Dermis lymphatic vessel endothelial cell (primary cell): ENCODE results near the gene DNAJC9. TPM values are rescaled to one million over a fixed set of nuclear protein-coding genes. Genes with fewer than 3 reads are reported as not detected.

Experiments used
- total RNA-seq: library from RNA; depleted of rRNA; stranded (reverse); fragments of >200 nt; gene quantifications from 2 replicates; pipeline ENCODE4 v1.2.1, GENCODE V29; 2014

The DNAJC9 gene, protein sequence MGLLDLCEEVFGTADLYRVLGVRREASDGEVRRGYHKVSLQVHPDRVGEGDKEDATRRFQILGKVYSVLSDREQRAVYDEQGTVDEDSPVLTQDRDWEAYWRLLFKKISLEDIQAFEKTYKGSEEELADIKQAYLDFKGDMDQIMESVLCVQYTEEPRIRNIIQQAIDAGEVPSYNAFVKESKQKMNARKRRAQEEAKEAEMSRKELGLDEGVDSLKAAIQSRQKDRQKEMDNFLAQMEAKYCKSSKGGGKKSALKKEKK
- 18.4 and 19.3 TPM in 2 replicates for total RNA-seq

DNA sequence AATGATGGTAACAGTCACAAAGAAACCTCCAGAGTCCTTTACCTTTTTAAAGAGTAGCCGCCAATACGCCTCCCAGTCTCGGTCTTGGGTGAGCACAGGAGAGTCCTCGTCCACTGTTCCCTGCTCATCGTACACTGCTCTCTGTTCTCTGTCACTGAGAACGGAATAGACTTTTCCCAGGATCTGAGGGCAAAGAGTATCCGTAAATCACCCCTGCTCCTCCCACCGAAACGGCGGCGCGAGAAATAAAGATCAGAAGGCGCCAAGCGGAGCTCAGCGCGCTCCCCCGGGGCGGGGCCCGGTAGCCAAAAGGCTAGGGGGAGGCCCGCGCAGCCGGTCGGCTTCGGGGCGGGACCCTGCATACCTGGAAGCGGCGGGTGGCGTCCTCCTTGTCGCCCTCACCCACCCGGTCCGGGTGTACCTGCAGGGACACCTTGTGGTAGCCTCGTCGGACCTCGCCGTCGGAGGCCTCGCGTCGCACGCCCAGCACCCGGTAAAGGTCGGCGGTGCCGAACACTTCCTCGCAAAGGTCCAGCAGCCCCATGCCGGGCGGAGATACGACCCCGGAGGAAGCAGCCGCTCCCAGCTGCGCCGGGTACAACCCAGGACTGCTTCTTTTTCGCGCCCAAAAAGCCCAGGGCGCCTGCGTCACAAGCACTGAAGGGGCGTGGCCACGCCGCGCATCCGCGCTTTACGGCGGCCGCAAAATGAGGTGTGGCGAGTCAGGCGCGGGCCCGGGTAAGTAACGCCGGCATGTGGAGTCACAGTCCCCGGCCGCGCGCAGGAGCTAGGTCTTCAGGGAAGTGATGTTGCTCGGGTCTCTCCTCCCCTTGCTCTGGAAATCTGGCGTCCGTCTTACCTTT is at the start of gene DNAJC9:
Gene DNAJC9 (minus strand): TSS at position 610 of the 863 bp plus-strand sequence. CDS start 66 bp downstream, at position 544.

DNA sequence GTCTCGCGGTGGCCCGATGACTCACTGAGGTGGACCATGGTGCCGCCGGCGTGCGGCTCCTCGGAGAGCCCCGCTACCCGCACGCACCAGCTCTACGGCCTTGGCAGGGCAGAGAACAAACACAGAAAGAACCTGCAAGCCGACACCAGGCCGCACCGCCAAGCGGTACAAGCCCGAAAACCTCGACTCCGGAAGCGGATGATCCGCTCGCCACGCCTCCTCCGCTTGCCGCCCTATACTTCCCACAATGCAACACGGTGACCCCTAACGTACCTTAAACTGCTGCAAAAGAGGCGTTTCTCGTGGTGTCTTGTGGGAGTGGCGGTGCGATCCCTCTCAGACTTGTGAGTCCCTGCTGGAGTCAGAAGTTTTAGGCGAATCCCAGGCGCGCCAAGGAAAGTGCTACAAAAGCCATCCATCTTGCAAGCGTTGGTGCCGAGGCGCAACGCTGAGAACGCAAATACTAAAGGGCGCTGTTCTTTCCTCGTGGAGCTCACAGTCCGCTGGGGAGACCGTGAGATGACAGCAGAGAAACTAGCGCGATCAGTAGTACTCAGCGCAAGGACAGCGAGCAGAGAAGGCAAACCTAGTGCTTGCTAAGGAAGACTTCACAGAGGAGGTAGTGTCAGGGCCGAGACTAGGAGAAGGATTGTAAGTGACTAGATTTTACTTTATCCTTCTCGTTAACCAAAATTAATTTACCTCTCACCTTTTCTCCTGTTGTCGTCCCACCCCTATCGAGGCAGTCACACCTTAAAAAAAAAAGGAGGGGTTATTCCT is 5.6 kb upstream of the DNAJC9 start, which contains the start of gene MRPS16:
Gene MRPS16 (minus strand): TSS at position 200 of the 780 bp plus-strand sequence. CDS start 162 bp downstream, at position 38.

Other genes with a start within 250 kb of the DNAJC9 start
- 54.1 and 63.0 TPM in 2 replicates for gene P4HA1, start 150.4 kb downstream of the DNAJC9 start, total RNA-seq
- gene NUDT13, start 136.8 kb downstream of the DNAJC9 start, total RNA-seq = 1.7 and 2.2 TPM in 2 replicates
- 18.1 and 23.6 TPM in 2 replicates for gene ECD, start 79.2 kb downstream of the DNAJC9 start, total RNA-seq
- 24.1 and 28.4 TPM in 2 replicates for gene FAM149B1, start 79.1 kb downstream of the DNAJC9 start, total RNA-seq
- 58.2 and 60.1 TPM in 2 replicates for gene MRPS16, start 5.4 kb upstream of the DNAJC9 start, total RNA-seq
- 0.22 and 0.26 TPM in 2 replicates for gene CFAP70, start 111.6 kb upstream of the DNAJC9 start, total RNA-seq
- gene ANXA7, start 166.8 kb upstream of the DNAJC9 start, total RNA-seq = 94.1 and 100 TPM in 2 replicates
- 0.69 and 0.76 TPM in 2 replicates for gene MSS51, start 186.3 kb upstream of the DNAJC9 start, total RNA-seq
- 8.6 and 12.3 TPM in 2 replicates for gene PPP3CB, start 248.8 kb upstream of the DNAJC9 start, total RNA-seq